Lung microvascular endothelial cell (primary cell): ENCODE data around the gene CEP170B. TPM values are rescaled to one million over a fixed set of nuclear protein-coding genes. Genes with fewer than 3 reads are reported as not detected.

Source experiments
- DNase-seq, 2 donors: peaks; one replicate each; pipeline versions ENCODE4 v3.0.0 to v3.0.0-alpha.2; 2010; ENCODE audit warnings: low read depth in 2 of 2
- total RNA-seq: library from RNA; depleted of rRNA; stranded (reverse); fragments of >200 nt; gene quantifications from 2 replicates; pipeline ENCODE4 v1.2.1, GENCODE V29; 2014

Gene CEP170B
- total RNA-seq, 1 donor from 2014 or later = 2.8 TPM

DNA sequence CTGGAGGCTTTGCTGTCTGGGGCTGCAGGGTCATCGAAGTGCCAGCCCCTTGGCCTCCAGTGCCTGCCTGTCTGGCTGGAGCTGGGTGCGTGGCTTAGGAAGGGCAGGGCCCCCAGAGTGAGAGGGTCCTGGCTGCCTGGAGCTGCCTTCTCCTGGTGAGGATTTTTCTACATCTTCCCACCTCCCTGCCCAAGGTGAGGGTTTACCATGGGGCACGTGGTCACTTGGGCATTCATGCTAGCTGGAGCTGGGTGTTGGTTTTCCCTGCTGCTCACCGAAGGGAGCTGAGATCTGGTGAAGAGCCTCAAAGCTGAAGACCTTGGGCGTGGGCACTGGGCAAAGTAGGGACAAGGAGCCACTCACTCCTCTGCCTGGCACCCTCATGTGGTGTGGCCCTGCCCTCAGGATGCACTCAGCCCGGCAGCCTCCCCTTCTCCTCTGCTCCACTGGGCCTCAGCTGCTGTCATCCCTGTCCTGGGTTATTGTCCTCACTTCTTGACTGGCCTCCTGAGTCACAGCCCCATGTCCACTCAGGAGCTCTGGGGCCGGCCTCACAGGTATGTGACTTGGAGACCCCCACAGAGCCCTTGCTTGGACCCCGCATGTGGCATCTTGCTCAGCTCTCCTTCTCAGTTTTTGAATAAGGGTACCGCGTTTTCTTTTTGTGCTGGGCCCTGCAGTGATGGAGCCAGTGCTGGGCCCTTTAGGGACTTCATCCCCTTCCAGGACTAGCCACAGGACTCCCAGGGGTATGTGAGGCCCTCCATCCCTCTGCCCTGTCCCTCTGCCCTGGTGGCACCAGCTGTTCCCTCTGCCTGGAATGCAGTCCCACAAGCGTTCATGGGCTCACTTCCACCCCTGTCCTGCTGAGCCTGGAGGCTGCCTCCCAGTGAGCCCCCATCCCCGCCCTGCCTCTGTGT, 1.6 kb downstream of the CEP170B start:
- no peak for DNase-seq

DNA sequence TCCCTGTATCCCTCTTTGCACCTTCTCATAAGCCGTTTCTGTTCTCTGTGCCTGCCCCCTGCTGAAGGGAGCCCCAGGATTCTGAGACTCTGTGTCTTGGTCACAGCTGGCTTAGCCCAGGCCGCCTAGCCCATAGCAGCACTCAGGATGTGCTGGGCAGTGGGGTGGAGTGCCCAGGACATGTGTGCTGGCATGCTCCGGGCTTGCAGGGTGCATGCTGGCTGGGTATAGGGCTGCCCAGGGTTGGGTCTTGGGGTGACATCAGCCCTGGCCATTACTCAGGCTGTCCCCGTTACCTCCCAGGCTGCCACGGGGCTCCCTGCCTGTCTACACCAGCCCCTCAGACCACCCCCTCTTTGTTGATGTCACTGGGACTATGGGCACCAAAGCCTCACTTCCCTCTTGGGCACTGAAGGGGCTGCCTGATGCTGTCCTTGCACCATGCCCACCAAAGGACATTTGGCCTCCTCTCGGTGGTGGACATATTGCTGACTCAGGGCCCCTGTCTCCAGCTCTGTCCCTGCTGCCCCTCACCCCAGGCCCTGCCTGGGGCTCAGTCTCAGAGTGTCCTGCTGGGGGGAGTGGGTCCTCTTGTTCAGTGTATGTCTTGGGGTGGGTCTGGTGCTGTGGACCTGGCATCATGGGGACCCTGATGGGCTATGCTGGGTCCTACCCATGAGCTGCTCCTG, 2.4 kb downstream of the CEP170B start:
- no peak for DNase-seq

DNA sequence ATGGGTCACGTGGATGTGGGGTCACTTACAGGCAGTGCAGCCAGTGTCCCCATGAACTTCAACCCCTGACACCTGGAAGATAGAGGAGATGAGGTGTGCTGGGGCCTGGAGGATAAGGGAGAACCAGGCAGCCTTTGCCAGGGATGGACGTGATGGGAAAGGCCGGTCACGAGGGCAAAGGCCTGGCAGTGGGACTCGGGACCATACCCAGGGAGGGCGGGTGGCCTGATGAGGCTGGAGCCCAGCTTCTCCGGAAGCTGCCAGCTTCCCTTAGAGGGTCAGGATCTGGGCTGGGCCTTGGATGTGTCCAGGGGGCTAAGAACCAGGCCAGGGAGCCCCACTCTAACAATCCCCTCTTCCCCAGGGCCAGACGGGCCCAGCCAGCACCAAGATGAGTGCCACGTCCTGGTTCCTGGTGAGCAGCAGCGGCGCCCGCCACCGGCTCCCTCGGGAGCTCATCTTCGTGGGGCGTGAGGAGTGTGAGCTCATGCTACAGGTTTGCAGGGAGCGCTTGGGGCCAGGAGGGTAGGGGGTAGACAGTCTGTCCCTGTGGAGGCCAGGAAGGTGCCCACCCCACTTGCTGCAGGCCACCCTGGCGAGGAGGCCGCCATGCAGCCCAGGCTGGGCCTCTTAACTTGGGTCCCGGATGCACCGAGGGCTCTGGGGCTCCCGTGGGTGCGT, 3.1 kb downstream of the CEP170B start:
- no peak for DNase-seq

DNA sequence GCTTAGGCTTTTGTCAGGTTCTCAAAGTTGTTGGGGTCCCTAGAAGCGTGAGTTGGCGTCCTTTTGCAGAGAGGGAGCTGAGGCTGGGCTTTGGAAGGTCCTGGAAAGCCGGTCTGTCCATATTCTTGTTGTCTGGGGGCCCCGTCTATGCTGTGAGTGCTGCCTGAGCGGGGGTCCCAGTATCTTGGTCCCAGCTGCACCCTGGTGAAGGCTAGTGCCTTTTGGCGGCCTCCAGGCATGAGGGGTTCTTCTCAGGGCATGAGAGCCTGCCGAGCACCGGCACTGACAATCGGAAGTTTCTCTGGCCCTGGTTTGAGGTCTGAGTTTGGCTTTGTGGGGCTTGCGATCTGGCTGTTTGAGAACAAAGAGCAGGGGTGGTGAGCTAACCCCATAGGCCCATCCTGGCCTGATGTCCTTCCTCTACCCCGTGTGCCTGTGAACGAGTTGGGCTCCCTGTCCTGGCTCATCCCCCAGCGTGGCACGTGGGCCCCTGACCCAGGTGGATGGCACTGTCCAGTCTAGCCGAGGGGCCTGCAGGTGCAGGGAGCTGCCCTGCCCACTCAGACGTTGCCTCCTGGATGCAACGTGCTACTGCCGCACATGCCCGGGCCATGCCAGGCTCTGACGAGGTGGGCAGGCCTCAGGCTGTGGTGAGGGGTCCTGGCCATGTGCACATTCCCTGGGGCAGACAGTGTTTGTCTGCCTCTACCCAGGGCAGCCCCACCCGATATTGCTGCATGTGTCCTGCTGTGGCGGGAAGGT, 3.9 kb downstream of the CEP170B start:
- DNase-seq = no peak

DNA sequence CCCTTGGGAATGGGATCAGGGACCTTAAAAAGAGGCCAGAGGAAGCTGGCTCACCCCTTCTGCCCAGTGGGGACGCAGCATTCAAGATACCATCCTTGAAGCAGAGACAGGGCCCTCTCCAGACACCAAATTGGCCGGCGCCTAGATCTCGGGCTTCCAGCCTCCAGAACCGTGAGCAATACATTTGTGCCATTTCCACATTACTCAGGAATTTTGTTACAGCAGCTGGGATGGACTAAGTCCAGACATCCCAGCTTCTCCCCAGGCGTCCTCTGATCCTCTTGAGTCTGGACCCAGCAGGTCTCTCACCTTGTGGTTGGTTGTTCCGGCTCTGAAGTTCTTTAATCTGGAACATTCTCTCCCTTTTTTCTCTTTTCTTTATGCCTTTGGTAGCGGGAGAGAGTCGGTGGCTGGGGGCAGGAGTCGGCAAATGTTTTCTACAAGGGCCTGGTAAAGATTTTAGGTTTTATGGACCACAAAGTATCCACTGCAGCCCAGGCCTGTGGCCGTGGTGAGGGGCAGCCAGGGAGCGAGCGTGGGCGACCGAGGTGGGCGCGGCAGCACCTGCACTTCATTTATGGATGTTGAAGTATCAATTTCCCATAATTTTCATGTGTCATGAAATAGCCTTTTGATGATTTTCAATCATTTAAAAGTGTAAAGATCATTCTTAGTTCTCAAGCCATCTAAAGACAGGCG, 4.8 kb downstream of the CEP170B start:
- DNase-seq = no peak

DNA sequence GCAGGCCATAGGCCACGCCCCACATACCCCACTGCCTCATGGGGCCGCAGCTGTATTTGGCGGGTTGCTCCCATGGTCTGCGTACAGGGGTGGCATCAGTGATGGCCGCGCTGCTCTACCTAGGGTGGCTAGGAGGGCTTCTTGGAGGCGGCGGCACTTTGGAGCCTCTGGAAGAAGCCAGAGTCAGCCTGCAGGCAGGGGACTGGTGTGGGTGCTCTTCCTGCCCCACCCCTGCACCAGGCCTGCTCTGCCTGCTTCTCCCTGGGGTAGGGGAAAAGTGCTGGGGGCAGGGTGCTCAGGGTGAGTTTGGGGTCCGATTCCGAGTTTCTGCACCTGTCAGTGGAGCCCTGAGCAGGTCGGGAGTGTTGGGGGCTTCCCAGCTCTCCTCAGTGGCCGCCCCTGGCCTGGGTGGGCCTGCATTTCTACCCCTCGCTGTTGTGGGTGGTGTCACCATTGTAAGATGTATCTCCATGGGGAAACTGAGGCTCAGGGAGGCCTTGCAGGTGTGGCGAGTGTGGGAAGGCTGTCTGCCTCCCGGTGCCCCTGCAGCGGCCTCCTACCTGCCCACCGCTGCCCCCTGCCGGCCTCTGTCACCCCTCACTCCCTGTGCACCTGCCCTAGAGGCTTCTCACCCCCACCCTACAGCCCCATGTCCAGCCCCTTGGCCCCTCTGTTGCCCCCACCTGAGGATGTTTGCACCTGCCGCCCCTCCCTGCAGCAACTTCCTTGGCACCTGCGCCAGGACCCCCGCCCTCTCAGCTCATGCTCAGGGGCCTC, 5.5 kb downstream of the CEP170B start:
- DNase-seq = peak; percentile 23 to 45

DNA sequence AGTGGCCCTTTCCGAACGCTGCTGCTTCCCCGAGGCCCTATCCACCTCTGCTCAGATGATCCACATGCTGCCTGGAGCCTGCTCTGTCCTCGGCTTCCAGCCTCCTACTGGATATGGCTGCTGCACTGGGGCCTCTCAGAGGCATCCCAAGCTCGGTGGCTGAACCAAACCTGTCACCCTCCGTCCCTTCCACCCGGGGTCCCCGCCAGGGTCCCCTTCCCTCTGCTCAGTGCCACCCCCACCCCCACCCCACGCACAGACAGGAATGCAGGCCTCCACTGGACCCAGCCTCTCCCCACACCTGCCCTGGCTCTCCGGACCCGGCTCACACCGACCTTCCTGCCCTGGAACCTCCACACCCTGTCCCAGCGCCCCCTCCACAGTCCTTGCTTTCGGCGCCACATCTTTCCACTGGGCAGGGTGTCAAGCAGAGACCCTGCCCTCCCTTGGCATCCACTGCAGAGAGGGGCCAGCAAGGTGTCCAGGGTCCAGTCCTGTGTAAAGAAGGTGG, 6.1 kb downstream of the CEP170B start:
- no peak for DNase-seq

DNA sequence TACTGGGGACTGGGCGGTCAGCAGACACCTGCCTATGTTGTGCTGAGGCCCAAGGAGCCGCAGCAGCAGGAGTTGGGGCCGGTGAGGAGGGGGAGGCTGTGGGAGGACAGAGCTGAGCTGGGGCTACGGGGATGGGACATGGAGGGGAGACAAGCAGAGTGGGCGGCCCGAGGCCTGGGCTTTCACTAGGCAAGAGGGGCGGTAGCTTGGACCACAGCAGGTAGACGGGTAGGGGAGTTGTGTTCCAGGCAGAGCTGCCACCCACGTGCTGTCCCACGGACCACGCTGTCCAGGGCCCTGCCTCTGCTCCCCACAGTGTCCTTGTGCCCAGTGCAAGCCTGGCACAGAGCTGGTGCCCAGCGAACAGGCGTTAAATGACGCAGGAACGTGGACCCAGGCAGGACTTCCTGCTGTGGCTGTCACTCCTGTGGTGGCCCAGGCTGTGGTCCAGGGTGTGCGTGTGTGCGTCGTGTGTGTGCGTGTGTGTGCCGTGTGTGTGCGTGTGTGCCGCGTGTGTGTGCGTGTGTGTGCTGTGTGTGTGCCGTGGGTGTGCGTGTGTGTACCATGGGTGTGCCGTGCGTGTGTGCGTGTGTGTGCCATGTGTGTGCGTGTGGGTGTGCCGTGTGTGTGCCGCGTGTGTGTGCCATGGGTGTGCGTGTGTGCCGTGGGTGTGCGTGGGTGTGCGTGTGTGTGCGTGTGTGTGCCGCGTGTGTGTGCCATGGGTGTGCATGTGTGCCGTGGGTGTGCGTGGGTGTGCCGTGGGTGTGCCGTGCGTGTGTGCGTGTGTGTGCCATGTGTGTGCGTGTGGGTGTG, 6.8 kb downstream of the CEP170B start:
- DNase-seq = no peak

DNA sequence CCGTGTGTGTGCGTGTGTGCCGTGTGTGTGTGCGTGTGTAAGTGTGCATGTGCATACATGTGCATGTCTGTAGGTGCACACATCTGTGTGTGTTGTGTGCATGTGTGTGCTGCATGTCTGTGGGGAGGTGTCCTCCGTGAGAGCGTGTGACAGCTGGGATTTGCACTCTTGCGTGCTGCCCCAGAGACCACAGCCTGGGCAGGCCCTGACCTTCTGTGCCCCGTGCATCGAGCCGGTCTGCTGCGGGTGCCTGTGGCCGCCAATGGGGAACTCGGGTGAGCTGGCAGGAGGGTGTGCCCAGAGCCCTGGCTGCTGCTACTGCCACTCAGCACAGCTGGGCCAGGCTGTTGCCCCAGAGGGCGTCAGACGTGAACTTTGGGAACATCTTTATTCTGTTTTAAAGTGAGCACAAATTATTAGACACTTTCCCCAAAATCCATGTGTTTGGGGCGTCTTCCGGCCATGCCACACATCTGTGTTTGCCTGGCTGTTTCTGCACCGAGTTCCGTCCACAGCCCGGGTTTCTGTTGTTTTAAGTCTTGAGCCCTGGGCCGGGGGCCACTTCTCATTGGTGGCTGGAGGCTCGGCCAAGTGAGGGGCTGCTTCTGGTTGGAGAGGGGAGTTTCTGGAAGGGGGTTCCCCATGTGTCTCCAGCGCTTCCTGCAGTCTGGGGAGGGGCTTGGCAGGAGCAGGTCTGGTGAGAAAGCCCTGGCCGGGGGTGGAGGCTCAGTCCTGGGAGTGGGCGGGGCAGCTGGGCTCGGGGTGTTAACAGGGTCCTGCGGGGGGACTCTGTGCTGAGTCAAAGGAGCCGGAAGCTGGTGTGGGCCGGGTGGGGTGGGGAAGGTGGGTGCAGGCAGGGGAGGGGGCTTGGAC, 7.6 kb downstream of the CEP170B start:
- no peak for DNase-seq

DNA sequence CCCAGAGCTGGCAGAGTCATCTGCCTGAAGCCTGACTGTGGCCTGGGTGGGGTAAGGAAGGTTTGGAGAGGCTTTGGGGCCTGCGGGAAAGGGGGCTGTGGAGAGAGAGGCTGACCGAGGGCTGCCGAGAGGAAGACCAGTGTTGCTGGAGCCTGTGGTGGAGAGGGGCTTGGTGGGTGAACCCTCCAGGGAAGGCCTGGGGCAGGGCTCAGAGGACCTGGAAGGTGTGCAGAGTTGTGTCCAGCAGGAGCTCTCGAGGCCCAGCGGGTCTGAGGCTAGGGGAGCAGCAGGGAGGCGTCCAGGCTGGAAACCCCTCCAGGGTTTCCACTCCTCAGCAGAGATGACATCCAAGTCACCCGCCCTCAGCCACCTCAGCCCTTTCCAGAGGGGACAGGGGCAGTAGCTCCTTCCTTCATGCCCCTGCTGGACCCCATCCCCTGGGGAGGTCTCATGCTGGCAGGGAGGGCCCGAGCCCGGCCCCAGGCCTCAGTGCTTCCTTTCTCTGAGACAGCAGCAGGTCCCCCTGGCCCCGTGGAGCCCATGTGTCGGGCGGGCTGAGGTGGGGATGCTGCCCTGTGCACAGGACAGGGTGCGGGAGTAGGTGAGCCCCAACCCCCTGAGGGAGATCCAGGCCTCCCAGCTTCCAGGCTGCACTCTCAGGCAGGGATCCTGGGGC, 8.4 kb downstream of the CEP170B start:
- DNase-seq = no peak

DNA sequence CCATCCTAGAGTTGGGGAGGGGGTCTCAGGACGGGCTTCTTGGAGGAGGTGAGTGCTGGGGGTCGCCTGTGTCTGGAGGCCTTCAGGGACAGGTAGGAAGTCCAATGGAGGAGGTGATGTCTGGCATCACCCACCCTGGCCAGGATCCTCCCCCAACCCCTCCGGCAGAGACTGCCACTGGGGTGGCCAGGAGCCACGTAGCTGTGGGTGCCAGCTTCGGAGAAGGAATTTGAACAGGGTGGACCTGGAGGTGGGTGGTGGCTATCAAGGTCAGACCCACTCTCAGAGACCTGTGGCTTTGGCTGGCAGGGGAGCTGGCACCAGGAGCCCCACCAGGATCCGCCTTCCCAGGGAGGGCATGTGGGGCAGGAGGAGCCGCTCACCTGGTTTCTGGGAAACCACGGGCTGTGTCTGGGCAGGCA, 9.1 kb downstream of the CEP170B start:
- DNase-seq = no peak

DNA sequence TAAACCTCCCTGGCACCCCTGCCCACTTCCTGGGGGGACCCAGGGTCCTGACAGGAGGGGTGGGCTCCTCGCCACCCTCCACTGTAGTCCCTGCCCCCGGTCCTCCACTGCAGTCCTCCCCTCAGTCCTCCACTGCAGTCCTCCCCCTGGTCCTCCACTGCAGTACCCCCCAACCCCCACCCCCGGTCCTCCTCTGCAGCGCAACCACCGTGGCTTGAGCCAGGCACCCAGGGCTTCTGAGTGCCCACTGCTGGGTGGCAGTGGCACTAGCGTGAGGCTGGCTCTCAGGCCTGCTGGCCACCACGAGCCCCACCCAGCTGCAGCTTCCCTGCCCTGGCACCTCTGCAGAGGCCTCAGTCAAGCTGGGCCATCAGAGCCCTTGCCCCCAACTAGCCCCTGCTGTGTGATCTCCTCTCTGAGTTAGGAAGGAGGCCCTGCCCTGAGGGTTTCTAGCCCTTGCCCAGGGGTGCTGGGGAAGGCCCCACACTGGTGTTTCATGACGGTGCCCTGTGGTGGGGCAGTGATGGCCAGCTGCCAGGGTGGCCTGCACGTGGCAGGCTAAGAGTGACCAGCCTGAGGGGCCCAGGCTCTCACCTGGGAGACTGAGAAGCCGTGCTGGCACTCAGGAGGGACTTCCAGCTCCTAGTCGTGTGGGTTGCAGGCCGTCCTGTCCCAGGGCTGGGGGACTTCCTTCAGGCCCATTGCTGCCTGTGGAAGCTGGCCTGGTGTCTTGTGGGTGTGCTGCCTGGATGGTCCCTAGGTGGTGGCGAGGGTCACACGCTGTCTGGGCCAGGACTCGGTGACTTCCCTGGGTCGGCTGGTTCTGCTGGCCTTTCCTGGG, 9.7 kb downstream of the CEP170B start:
- no peak for DNase-seq

DNA sequence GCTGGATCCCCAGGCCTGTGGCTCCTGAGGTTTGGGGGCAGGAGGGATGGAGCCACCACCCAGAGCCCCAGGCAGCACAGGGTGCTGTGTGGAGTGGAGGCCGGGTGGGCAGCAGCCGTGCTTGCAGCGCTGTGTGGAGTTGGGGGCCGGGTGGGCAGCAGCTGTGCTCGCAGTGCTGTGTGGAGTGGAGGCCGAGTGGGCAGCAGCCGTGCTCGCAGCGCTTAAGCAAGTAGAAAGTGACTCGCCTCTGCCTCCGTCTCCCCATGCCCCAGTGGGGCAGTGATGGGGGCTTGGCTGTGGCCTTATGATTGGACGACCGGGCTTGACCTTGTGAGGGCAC, 10.3 kb downstream of the CEP170B start:
- DNase-seq = no peak

DNA sequence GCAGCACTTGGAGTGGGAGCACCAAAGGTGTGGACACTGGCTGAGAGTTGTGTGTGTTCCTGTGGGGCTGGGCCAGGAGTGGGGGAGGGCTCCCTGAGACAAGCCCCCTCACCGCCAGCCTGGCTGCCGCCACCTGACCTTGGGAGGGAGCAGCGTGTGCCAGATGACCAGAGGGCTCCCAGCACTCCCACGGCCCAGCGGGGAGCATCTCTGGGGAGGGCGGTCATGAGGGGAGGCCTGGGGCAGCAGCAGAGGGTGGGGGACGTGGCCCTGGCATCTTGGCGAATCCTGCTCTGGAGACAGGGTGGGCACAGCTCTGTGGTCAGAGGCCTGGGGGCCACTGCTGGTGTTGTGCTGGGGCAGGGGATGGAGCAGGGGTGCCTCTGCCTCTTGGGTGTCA, 10.7 kb downstream of the CEP170B start:
- no peak for DNase-seq

DNA sequence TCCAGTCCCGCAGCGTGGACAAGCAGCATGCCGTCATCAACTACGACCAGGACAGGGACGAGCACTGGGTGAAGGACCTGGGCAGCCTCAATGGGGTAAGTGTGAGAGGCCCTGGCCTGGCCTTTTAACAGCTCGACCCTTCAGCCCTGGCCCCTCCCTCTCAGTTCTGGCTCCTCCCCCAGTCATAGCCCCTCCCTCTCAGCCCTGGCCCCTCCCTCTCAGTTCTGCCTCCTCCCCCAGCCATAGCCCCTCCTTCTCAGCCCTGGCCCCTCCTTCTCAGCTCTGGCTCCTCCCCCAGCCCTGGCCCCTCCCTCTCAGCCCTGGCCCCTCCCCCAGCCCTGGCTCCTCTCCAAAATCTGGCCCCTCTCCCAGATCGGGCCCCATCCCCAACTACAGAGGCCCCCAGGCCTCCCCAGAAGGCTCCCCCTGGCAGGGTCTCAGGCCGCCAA, 11.2 kb downstream of the CEP170B start:
- peak; percentile 63 to 68 for DNase-seq

DNA sequence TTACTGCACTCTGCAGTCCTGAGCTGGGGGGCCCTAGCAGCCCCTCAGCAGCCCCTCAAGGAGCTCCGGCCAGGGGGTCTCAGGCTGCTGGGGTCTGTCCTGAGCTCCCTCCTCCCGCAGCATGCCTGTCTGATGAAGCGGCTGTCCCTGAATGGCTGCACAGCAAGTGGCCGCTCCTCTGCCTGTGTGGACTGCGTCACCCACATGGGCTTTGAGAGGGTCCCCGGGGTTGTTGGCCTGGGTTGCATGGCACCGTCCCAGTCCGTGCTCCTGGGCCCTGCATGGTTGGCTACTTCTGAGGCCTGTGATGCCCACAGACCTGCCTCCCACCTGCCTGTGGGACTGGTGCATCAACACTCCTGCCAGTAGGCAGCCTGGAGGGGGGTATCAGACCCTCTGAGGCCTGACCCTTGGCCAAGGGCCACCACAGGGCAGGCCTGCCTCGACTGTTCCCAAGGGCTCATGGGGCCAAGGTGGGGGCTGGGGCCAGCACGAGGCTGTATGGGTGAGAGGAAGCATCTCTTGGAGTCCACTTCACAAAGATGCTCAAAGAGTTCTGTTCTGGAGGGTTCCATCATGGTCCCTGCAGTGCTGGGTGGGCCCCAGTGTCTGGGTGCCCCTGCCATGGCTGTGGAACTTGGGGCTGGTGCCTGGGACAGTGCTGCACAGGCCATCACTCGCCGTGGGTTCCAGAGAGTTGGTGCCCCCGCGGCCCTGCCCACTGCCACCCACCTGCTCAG, 12.2 kb downstream of the CEP170B start:
- DNase-seq = no peak
